ENCODE data around the gene DSN1.

- TF ChIP-seq JUND (IDR thresholded peaks at IDR 0.05; ENCODE audit: low read depth, low read length) (no peak), TCF7 (IDR thresholded peaks at IDR 0.05; ENCODE audit: borderline replicate concordance) (no peak), POLR2A (IDR thresholded peaks at IDR 0.05; ENCODE audit: low read depth, low read length) (no peak), CTCF (IDR thresholded peaks at IDR 0.05 in 2 of 3, conservative IDR thresholded peaks at IDR 0.05 in 1 of 3; ENCODE audit: control insufficient read depth in 2 of 3, extremely low read depth in 1 of 3, insufficient read depth in 1 of 3, low read depth in 3 of 3, low read length in 3 of 3) (no peak), TAF1 (IDR thresholded peaks at IDR 0.05; ENCODE audit: borderline replicate concordance, low read depth, low read length) (no peak), PRDM15 (CRISPR knock-in tag; IDR thresholded peaks at IDR 0.05) (no peak)
Measured at GRCh38 chr20:36779656-36780025, 6.1 kb upstream of the DSN1 start.
